OCI-M1 (cell line): ENCODE results near the gene GRIN3B.

Experiments
- DNase-seq: peaks from one replicate; lab custom pipeline; 2025; lab: John Stamatoyannopoulos, UW

GRIN3B gene

GRCh38 chr19:1042689-1043511, 42.7 kb downstream of the GRIN3B start:
- no peak for DNase-seq

- peak; percentile 32 for DNase-seq
These were observed 45.0 kb downstream of the GRIN3B start for GRCh38 chr19:1045247-1045603.

GRCh38 chr19:1046117-1046626, 46.0 kb downstream of the GRIN3B start:
- DNase-seq, result no peak

GRCh38 chr19:1046836-1047695, 46.8 kb downstream of the GRIN3B start:
- DNase-seq, result no peak

GRCh38 chr19:1047696-1048147, 47.5 kb downstream of the GRIN3B start:
- DNase-seq, result no peak

- DNase-seq, result no peak
These were observed 48.9 kb downstream of the GRIN3B start for GRCh38 chr19:1049106-1049505.

GRCh38 chr19:1049800-1050199, 49.6 kb downstream of the GRIN3B start:
- DNase-seq, result no peak

GRCh38 chr19:1050989-1051788, 51.0 kb downstream of the GRIN3B start:
- no peak for DNase-seq

- DNase-seq, result no peak
These were observed 51.6 kb downstream of the GRIN3B start for GRCh38 chr19:1051791-1052190.

GRCh38 chr19:1052349-1052975, 52.2 kb downstream of the GRIN3B start:
- peak; percentile 23 for DNase-seq

- no peak for DNase-seq
These were observed 53.2 kb downstream of the GRIN3B start for GRCh38 chr19:1053176-1054101.

- DNase-seq, result no peak
These were observed 54.1 kb downstream of the GRIN3B start for GRCh38 chr19:1054102-1055027.

GRCh38 chr19:1055028-1055425, 54.8 kb downstream of the GRIN3B start:
- DNase-seq, result no peak

- DNase-seq, result no peak
These were observed 55.8 kb downstream of the GRIN3B start for GRCh38 chr19:1055886-1056620.

- DNase-seq, result peak; percentile 69
These were observed 57.1 kb downstream of the GRIN3B start for GRCh38 chr19:1057176-1057855.

- no peak for DNase-seq
These were observed 57.9 kb downstream of the GRIN3B start for GRCh38 chr19:1058112-1058511.
